Bone marrow (tissue), 2 donors: ENCODE results near the gene SYNPO.

Experiments
- DNase-seq, 2 donors: peaks; one replicate each; lab custom pipeline; 2025; lab: John Stamatoyannopoulos, UW

Gene SYNPO

GRCh38 chr5:150608991-150609390 lies 31.5 kb upstream of the SYNPO start:
- DNase-seq = no peak

GRCh38 chr5:150609843-150610584 lies 30.4 kb upstream of the SYNPO start:
- no peak for DNase-seq

DNA sequence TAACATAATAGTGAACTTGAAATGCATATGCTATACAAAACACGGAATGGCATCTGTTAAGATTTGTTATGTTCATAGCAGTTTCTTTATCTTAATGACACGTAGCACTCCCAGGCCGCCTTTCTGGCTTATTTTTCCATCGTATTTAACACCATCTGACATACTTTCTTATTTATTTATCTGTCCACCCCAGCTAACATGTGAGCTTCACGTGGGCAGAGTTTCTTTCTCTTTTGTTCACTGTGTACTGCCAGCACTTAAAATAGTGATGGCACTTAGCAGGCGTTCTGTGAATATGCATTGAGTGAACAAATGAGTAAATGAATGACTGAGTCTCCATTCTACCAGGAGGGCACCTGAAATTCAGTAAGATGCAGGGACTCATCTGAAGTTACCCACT lies 29.4 kb upstream of the SYNPO start:
- DNase-seq = no peak

- DNase-seq = no peak
Observed at GRCh38 chr5:150612405-150612804, 28.1 kb upstream of the SYNPO start.

DNA sequence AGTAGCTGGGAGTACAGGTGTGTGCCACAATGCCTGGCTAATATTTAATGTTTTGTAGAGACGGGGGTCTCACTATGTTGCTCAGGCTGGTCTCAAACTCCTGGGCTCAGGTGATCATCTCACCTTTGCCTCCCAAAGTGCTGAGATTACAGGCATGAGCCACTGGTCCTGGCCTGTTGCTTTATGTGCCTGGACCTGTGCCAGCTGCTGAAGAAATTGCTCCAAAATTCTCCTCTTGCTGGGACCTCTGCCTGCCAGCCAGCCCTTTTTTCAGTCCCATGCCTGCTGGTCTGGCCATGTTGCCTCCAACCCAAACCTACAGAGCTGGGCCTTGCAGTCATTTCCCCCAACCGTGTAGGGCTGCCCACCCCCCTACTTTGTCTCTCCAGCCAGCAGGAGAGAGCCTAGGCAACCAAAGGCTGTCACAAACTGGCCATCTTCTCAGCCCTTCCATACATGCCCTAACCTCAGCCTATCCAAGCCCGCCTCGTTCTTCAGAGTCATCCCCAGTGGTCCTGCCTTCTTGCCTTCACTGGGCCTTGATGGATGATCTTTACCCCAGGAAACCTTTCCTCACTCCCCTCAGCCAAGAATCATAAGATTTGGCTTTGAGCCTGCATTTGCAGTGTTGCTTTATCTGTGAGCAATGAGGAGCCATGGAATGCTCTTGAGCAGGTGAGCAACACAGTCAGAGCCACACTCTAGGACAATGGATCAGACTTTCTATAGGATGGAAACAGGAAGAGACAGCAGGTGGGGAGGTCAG lies 27.4 kb upstream of the SYNPO start:
- DNase-seq = no peak

DNA sequence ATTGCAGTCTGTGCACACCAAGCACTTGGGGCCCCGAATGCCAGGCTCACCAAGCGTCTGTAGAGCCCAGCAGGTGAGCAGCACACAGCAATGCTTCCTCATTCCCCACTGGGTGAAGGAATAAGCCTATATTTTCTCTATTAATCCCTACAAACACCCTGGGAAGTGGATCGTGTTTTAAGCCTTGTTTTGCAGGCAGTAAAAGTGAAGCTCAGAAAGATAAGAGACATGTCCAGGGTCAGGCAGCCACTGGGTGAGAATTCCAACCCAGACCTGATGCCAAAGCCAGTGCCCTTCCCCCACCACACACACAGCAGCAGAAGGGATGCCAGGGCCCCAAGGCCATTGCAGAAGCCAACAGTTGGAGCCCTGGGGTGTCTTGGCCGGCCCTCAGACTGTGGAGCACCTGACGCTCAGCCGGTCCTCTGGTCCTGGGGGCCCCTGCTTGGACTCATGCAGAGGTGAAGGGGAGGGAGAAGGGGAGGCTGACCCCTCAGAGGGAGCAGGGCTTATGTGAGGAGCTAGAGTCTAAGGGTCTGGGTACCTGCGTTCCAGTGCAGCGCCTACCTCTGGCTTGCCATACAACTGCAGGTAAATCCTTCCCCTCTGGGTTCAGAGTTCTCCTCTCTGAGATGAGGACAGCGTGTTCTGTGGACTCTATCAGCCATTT lies 26.3 kb upstream of the SYNPO start:
- no peak for DNase-seq

DNA sequence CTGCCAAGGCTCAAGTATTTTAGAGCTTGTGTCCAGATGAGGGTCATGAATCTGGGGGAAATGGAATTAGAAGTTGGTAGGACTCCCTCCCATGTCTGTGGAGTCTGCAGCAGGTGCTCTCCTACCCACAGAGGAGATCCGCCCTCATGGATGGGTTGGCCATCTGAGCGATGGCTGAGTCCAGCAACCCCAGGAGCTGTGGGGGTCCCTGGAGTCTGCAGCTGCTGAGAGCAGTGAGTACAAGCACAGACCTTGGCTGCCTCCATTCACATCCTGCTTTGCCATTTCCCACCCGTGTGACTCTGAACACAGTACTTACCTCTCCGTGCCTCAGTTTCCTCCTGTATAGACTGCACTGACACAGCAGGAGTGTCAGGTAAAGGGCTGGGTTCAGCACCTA lies 25.8 kb upstream of the SYNPO start:
- DNase-seq = no peak

DNA sequence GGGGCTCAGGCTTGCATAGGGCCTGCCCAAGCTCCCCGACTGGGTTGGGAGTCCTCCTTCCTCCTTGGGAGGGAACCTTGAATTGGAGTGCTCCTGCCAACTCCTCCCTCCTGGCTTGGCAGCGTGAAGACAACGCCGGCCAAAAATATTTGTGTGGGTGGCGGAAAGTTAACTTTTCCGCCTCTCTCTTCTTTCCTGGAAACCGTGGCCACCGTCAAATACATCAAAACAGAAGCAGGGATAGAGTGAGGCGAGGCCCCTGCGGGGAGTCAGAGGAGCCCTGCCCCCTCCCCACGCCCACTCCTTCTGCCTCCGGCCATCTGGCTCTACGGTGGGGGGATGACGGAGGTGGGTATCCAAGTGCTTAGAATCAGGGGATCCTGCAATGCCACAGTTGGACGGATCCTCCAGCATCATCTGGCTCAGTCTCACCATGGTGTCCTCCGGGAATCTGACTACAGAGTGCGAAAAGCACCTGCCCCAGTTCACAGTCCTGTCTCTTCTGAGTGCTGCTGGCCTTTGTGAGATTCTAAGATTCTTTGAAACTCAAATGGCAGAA lies 25.2 kb upstream of the SYNPO start:
- no peak for DNase-seq

DNA sequence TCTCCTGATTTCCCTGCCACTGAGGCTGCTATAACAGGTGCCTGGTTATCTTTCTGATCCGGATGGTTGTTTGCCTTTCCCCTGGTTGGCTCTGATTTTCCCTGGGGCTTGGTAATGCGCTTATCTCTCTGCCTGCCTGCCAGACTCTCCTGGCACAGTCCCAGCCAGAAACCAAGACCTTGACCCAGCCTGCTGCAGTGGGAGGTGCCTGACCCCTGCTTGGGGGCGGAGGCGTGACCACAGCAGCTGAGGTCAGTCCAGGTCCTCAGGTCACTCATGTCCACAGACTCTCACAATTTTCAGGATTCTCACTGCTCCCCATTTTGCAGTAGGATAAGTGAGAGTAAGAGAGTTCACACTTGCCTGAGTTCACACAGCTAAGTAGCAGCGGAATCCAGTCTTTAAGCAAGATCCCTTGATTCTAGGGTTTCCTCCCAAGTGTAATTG lies 24.4 kb upstream of the SYNPO start:
- no peak for DNase-seq

GRCh38 chr5:150616506-150616905 lies 24.0 kb upstream of the SYNPO start:
- DNase-seq = no peak

DNA sequence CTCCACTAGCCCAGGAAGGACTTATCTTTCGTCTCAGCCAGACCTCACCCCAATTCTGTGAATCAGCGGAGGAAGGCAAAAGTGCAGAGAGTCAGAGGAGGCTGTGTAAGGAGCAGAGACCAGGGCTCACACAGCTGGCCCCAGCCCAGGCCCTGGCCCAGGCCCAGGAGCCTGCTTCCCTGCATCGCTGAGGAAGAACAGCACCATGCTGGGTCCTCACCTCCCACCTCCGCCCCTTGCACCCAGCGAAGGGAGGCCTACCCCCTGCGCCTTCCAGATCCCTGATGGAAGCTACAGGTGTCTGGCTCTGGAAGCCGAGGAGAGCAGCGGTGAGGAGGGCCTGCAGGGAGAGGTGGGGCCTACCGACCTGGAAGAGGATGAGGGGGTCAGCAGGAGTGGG lies 22.3 kb upstream of the SYNPO start:
- no peak for DNase-seq

DNA sequence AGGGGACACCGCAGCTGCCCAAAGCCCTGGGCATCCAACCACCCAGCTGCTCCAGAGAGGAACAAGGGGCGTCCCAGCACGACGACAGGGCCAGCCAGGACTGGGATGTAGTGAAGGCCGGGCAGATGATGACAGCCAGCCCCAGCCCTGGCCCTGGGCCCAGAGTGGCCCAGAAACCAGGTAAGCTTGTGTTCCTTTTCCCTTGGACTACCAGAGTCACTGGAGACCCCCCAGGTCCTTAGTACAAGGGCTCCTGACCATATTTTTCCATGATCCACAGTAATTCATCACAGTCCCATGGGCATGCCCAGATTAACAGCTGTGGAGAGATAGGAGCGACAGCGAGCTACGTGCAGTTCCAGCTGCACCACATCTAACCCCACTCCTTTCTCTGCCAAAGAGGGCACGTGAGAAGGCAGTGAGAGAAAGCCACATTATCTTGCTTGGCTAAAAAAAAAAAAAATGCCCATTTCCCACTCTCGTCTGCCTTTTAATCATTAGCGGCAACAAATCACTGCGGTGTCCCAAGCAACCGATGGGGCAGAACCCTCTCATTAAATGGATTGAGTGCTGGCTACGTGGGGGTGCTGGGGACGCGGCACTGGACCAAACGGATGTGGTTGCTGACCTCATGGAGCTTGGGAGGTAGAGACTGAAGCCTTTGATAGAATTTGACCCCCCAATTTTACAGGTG lies 21.7 kb upstream of the SYNPO start:
- no peak for DNase-seq

- no peak for DNase-seq
Observed at GRCh38 chr5:150619359-150620230, 20.9 kb upstream of the SYNPO start.

DNA sequence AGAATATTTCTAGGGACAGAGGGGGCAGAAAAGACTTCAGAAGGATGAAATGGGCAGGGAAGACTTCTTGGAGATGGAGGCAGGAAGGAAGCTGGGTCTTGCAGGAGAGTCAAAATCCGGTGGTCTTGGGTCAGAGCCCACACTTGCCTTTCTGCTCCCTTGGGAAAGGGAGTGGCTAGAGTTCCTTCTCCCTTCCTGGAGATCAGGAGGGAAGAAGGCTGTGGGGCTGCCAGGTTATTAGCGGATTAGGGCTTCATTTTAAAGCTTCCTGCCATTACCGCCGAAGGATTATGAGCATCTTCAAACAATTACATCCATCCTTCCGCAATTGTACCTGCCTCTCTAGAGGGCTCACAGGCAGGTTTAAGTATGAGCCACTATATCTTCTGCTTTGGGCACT lies 19.2 kb upstream of the SYNPO start:
- DNase-seq = no peak

DNA sequence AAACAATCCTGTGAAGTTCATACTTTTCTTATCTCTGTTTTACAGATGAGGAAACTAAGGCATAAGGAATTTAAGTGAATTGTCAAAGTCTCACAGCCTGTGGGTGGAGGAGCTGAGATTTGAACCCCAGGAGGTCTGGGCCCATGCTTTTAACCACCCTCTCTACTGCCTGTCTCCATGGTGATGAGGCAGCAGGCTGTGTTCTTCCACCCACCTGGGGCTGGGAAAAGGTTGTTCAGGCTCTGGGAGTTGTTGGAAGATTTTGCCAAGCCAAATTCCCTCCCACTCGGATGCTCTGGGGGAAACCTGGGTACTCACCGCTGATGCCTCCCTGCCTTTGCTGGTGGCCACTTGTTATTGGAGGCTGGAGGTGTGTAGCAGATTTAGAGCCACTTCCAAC lies 18.3 kb upstream of the SYNPO start:
- DNase-seq = no peak

- DNase-seq = no peak
Observed at GRCh38 chr5:150623152-150623877, 17.1 kb upstream of the SYNPO start.

GRCh38 chr5:150623878-150624216 lies 16.6 kb upstream of the SYNPO start:
- no peak for DNase-seq

DNA sequence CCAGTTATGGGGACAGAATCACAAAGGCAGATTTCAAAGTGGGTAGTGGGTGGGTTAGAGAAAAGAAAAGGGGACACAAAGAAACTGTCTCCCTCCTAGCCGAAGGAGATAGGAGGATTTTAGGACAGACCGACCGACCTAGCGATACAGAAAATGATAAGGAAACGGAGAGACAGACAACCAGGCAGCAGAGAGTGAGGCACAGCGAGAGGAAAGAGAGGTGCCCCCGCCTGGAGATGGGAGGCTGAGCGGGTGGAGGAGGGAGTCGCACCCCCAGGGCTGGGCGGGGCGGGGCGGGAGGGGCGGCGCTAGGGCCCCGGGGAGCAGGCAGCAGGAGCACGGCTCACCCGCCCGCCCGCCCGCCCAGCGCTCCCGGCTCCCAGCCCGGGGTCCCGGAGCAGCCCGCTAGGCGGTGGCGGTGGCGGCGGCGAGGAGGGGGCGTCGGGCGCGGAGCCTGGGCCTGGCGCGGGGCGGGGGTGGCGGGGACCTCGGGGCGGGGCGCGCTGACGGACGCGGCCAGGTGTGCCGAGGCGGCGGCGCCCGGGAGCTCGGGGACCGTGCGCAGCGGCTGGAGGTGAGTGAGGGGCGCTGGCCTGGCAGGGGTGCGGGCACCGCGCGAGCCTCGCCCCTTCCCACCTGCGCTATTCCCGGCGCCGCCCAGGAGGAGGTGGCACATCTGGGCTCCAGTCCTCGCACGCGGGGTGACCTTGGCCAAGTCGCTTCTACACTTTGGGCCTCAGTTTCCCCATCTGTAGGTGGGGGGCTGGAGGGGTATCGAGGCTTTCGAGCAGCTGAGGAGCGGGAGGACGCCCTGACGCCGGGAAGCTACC lies 15.9 kb upstream of the SYNPO start:
- DNase-seq = no peak

DNA sequence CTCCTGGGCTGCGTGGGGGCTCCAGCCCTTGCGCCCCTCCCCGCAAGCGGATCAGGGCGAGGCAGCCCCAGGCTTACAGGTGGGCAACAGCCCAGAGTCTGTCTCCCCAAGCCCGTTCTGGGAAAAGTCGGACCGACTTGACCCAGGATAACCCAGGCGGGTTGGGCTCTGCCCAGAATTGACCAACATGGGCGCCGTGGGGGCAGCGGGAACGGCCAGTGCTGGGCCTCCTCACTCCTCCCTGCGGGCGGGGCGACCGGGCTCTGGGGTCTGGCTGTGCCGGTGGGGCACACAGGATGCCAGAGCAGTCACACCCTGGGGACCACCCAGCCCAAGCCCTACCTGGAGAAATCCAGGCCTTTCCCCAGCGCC lies 15.3 kb upstream of the SYNPO start:
- no peak for DNase-seq
